ENCODE measurements around the gene SLF2. TPM values are rescaled to one million over a fixed set of nuclear protein-coding genes. Genes with fewer than 3 reads are reported as not detected.

Gene SLF2
- total RNA-seq, 2 donors from 2014 or later = 15.1 to 21.9 TPM

DNA sequence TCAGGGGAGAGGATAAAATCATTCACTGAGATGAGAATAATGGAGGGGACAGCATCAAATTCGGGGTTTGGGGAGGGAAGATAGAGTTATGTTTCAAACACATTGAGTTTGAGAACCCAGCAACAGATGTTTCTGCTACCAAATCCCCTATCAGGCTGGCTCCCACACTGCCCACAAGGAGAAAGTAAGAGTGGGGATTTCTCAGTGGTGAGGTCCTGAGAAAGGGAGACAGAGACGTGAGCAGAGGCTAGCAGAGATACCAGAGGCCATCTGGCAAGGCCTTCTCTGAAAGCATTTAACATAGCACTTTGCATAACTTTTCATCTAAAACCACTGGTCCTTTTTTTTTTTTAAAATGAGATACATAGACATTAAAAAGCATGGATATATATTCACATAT lies 7.8 kb upstream of the SLF2 start:
- no peaks in the 10 kb centered on the region for H3K36me3 ChIP-seq
- intact Hi-C loops (cut with DNase I) = no loop called here
- TF ChIP-seq, protein P1, sequence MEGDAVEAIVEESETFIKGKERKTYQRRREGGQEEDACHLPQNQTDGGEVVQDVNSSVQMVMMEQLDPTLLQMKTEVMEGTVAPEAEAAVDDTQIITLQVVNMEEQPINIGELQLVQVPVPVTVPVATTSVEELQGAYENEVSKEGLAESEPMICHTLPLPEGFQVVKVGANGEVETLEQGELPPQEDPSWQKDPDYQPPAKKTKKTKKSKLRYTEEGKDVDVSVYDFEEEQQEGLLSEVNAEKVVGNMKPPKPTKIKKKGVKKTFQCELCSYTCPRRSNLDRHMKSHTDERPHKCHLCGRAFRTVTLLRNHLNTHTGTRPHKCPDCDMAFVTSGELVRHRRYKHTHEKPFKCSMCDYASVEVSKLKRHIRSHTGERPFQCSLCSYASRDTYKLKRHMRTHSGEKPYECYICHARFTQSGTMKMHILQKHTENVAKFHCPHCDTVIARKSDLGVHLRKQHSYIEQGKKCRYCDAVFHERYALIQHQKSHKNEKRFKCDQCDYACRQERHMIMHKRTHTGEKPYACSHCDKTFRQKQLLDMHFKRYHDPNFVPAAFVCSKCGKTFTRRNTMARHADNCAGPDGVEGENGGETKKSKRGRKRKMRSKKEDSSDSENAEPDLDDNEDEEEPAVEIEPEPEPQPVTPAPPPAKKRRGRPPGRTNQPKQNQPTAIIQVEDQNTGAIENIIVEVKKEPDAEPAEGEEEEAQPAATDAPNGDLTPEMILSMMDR (IDR thresholded peaks at IDR 0.05) = no peak
- no peaks in the 10 kb centered on the region for H3K27me3 ChIP-seq
- no peaks in the 10 kb centered on the region for H3K4me1 ChIP-seq
- H3K9me3 ChIP-seq = no peaks in the 10 kb centered on the region
- DNase-seq = no peak
- H3K27ac ChIP-seq = no peak overlapping the region
- no peak overlapping the region for H3K9ac ChIP-seq (ENCODE audit: low read depth in 2 of 2, low read length in 2 of 2)
- H3K4me3 ChIP-seq = no peak overlapping the region

DNA sequence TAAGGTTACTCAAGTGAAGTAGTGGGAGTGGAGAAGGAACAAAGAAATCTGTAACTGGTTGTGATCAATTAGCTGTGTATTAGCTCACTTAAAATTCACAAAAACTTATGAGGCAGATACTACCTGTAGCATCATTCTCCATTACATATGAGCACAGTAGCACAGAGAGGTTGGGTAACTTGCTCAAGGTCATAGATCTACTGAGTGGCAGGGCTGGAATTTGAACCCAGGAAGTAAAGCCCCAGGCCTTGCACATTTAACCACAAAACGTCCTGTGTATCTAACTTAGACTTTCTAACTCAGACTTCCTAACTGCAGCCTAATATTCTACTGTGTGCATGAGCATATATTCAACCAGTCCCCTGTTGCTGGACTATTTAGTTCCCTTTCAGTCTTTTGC lies 5.6 kb upstream of the SLF2 start:
- H3K9ac ChIP-seq (ENCODE audit: low read depth in 2 of 2, low read length in 2 of 2) = no peak overlapping the region
- no peaks in the 10 kb centered on the region for H3K27me3 ChIP-seq
- H3K27ac ChIP-seq = no peak overlapping the region
- no peak for DNase-seq
- H3K36me3 ChIP-seq = no peaks in the 10 kb centered on the region
- H3K4me3 ChIP-seq = no peak overlapping the region
- intact Hi-C loops (cut with DNase I) = no loop called here
- TF ChIP-seq, protein P1 (IDR thresholded peaks at IDR 0.05) = no peak
- H3K9me3 ChIP-seq = no peaks in the 10 kb centered on the region
- H3K4me1 ChIP-seq = no peaks in the 10 kb centered on the region

DNA sequence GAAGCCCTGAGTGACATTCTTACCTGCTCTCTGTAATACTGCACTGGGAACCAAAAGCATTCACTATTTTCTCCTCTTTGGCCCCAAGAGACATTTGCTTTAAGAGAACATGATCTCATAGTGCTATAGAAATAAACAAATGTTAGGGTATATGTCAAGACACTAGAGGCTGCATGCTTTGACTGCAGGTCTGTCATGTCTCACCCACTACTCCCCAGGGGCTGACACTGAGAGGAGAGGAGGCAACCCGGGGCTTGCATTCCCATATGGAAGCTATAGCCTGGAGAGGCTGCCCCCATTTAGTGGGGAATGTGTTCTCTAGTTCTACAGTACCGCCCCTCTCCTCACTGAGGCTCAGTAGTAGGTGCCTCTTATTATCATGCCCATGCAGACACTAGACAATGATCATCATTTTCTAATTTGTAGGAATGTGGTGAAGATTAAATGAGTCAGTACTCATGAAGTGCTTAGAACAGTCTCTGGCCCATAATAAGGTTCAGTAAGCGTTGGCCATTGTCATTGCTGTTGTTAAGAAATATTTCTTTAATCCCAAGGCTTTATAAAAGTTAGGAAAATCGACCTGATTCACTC lies 4.9 kb upstream of the SLF2 start:
- H3K4me1 ChIP-seq = no peaks in the 10 kb centered on the region
- H3K4me3 ChIP-seq = no peak overlapping the region
- no peaks in the 10 kb centered on the region for H3K27me3 ChIP-seq
- H3K36me3 ChIP-seq = no peaks in the 10 kb centered on the region
- H3K9ac ChIP-seq (ENCODE audit: low read depth in 2 of 2, low read length in 2 of 2) = no peak overlapping the region
- no peak overlapping the region for H3K27ac ChIP-seq
- no peak for DNase-seq
- H3K9me3 ChIP-seq = no peaks in the 10 kb centered on the region
- TF ChIP-seq, protein P1 (IDR thresholded peaks at IDR 0.05) = no peak
- intact Hi-C loops (cut with DNase I) = no loop called here

DNA sequence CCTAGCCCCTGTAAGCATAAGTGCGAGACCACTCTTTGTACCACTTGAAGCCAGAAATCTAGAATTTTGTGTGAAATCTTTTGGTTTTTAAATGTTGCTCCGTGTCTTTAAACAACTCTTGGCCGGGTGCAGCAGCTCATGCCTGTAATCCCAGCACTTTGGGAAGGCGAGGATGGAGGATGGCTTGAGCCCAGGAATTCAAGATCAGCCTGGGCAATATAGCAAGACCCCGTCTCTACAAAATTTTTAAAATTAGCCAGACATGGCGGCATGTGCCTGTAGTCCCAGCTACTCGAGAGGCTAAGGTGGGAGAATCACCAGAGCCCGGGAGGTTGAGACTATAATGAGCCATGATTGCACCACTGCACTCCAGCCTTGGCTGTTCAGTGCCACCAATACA lies 4.4 kb upstream of the SLF2 start:
- TF ChIP-seq, protein P1 (IDR thresholded peaks at IDR 0.05) = no peak
- H3K4me1 ChIP-seq = no peaks in the 10 kb centered on the region
- H3K4me3 ChIP-seq = no peak overlapping the region
- no peaks in the 10 kb centered on the region for H3K27me3 ChIP-seq
- H3K9ac ChIP-seq (ENCODE audit: low read depth in 2 of 2, low read length in 2 of 2) = no peak overlapping the region
- no peaks in the 10 kb centered on the region for H3K36me3 ChIP-seq
- no peak overlapping the region for H3K27ac ChIP-seq
- no peak for DNase-seq
- no peaks in the 10 kb centered on the region for H3K9me3 ChIP-seq
- intact Hi-C loops (cut with DNase I) = no loop called here

DNA sequence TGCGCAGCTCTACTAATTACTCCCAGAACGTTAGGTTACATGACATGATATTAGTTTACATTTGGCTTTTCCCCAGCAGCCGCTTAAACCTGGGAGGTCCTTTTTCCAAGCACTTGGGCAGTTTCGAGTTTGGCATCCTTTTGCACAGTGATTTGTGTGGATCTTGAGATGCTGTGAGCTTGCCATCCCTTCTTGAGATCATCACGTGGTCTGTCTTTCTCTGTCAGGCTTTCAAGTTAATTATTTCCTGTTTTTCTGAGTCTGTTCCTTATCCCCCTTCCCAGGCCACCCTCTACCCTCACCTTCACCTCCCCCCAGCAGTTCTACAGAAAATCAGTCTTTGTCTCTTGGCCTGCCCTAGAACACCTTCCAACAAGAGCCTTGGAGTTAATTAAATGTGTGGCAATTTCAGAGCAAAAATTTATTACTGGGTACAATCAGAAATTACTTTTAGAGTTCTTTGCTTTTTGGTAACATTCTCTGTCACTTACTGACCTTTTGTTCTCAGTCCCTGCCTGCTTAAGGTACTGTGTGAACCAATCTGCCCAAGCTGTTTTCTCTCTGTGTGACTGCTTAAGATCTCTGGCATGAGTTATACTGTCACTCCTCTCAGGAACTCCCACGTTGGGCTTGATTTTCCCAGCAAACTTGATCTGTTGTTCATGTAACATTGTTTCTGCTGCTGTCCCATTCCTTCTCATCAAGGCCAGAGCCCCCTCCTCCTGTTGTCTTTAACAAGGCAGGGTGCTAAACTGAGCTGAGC lies 3.1 kb upstream of the SLF2 start:
- Histone ChIP-seq H3K36me3 (no peaks in the 10 kb centered on the region), H3K4me1 (no peaks in the 10 kb centered on the region), H3K27me3 (no peaks in the 10 kb centered on the region), H3K27ac (no peak overlapping the region), H3K4me3 (no peak overlapping the region), H3K9me3 (no peaks in the 10 kb centered on the region), H3K9ac (ENCODE audit: low read depth in 2 of 2, low read length in 2 of 2) (no peak overlapping the region)
- TF ChIP-seq, protein P1 (IDR thresholded peaks at IDR 0.05) = no peak
- no peak for DNase-seq
- intact Hi-C loops (cut with DNase I) = loop anchor here (10.0 kb wide), 1 partner anchor 55 kb away; the partner anchor contains the start of gene SEMA4G
